Measurements from ENCODE around the gene EID3. TPM values are rescaled to one million over a fixed set of nuclear protein-coding genes. Genes with fewer than 3 reads are reported as not detected.

The EID3 gene
- total RNA-seq, 2 donors from 2014 or later, result 8.6 to 18.1 TPM

DNA sequence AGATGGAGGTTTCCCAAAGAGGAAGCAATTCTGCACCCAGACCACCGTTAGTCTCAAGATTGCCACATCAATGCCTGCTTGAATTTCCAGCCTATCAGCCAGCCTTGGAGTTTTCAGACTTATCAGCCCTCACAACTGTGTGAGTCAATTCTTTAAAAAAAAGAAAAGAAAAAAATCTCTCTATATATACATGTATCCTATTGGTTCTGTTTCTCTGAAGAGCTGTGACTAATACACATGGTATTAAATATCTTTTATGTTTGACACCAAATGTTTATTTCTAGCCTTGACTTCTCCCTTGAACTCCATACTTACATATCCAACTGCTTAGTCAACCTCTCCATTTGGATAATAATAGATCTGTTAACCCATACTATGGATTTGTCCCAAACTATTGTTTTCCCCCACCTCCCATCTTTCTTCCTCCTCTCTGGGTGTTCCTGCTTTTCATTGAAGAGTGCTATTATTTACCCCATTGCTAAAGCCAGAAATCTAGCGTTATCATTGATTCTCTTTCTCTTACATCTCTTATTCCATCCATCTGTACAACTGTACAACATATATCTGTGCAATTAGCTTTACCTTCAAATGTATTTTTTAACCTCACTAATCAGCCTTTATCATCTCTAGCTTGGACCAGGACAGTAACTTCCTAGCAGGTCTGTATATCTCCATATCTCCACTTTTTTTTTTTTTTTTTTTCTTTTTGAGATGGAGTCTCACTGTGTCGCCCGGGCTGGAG is 22.7 kb upstream of the EID3 start:
- no peak overlapping the region for H3K4me3 ChIP-seq
- H3K27ac ChIP-seq, result no peak overlapping the region
- no peaks in the 10 kb centered on the region for H3K4me1 ChIP-seq (replicated peaks)
- no peaks in the 10 kb centered on the region for H3K27me3 ChIP-seq (replicated peaks; ENCODE audit: insufficient read depth)
- 67% methylated on average over 4 of the region's 4 CpGs for WGBS
- no peaks in the 10 kb centered on the region for H3K36me3 ChIP-seq
- DNase-seq (ENCODE audit: low spot score), result no peak
- intact Hi-C loops (cut with DNase I), result loop anchor here (2.0 kb wide), 1 partner anchor 58 kb away; no protein-coding TSS in a partner anchor
- TF ChIP-seq, protein P1, sequence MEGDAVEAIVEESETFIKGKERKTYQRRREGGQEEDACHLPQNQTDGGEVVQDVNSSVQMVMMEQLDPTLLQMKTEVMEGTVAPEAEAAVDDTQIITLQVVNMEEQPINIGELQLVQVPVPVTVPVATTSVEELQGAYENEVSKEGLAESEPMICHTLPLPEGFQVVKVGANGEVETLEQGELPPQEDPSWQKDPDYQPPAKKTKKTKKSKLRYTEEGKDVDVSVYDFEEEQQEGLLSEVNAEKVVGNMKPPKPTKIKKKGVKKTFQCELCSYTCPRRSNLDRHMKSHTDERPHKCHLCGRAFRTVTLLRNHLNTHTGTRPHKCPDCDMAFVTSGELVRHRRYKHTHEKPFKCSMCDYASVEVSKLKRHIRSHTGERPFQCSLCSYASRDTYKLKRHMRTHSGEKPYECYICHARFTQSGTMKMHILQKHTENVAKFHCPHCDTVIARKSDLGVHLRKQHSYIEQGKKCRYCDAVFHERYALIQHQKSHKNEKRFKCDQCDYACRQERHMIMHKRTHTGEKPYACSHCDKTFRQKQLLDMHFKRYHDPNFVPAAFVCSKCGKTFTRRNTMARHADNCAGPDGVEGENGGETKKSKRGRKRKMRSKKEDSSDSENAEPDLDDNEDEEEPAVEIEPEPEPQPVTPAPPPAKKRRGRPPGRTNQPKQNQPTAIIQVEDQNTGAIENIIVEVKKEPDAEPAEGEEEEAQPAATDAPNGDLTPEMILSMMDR (IDR thresholded peaks at IDR 0.05), result no peak
- TF ChIP-seq POLR2AphosphoS5 (IDR thresholded peaks at IDR 0.05) (no peak), POLR2A (IDR thresholded peaks at IDR 0.05) (no peak)
- H3K9me3 ChIP-seq, result no peaks in the 10 kb centered on the region

DNA sequence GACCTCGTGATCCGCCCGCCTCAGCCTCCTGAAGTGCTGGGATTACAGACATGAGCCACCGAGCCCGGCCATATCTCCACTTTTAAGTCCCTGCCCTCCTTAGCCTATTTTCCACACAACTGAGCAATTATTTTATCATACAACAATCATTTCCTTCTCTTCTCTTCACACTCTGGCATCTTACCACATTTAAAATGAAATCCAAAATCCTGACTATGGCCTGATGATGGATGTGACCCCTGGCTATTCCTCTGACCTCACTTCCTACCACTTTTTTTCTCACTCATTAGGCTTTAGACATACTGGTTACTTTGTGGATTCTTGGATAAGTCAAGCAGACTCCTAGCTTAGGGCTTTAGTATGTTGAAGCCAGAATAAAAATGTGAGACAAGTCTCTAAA is 21.9 kb upstream of the EID3 start:
- no peaks in the 10 kb centered on the region for H3K36me3 ChIP-seq
- TF ChIP-seq POLR2AphosphoS5 (IDR thresholded peaks at IDR 0.05) (no peak), POLR2A (IDR thresholded peaks at IDR 0.05) (no peak)
- TF ChIP-seq, protein P1 (IDR thresholded peaks at IDR 0.05), result no peak
- H3K4me1 ChIP-seq (replicated peaks), result no peaks in the 10 kb centered on the region
- WGBS, result 98% methylated on average over 5 of the region's 5 CpGs
- no peaks in the 10 kb centered on the region for H3K27me3 ChIP-seq (replicated peaks; ENCODE audit: insufficient read depth)
- intact Hi-C loops (cut with DNase I), result loop anchor here (2.0 kb wide), 1 partner anchor 59 kb away; no protein-coding TSS in a partner anchor
- no peak overlapping the region for H3K4me3 ChIP-seq
- no peaks in the 10 kb centered on the region for H3K9me3 ChIP-seq
- DNase-seq (ENCODE audit: low spot score), result no peak
- H3K27ac ChIP-seq, result no peak overlapping the region

DNA sequence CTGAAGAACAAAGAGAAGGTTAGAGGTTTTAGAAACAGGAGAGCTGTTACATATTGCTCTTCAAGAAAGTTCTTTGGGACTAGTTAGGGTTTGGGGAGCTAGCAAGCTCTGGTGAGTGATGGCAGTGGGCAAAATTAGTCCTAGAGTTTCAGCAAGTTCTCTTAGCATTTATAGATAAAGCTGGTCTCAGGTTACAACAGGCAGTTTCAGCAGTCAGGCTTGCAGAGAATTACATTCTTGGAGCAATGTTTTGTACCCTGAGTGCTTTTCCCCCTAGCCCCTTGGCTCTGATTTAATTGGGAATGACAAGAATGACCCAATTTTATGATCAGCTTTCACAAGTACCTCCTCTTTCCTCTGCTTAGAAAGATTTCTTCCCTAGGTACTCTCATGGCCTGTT is 21.4 kb upstream of the EID3 start:
- TF ChIP-seq, protein P1 (IDR thresholded peaks at IDR 0.05), result no peak
- no peak for TF ChIP-seq POLR2AphosphoS5 (IDR thresholded peaks at IDR 0.05)
- TF ChIP-seq POLR2A (IDR thresholded peaks at IDR 0.05), result no peak

DNA sequence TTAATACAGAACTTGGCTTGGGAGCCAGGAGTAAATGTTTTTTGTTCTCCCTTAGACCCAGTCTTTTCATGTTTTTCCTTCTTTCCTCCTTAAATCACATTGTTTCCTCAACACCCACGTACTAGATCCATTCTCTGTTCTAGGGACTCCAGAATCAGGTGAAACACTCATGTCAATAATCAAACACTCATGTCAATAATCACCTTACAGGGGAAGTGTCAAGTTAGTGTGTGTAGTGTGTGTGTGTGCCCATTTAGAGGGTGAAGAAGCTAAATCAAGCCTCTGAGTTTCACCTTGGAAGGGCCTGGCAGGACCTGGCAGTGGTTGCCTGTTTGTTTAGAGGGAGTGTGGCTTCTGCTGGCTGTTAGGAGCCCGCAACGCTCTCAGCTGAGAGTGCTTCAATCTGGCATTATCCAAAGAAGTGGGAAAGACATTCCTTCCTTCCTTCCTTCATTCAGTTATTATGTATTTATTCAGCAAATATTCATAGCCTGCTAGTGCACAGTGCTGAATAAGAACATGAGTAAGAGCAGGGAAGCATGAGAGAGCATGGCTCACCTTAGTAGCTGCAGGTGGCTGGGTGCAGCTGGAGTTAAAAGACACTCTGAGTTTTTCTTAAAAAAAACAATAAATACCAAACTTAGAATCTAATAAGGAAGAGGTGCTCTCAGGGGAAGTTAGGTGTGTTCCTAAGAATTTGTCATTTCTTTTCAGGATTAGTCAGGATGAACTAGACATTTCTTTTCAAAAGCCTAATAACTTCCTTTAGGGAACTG is 17.6 kb upstream of the EID3 start:
- Histone ChIP-seq H3K36me3 (no peaks in the 10 kb centered on the region), H3K4me1 (replicated peaks) (no peaks in the 10 kb centered on the region), H3K4me3 (peak overlapping the region in 1 of 2 donors; percentile 54), H3K9me3 (no peaks in the 10 kb centered on the region), H3K27me3 (replicated peaks; ENCODE audit: insufficient read depth) (no peaks in the 10 kb centered on the region), H3K27ac (peak overlapping the region; percentile 85 to 91)
- intact Hi-C loops (cut with DNase I), result loop anchor here (2.0 to 5.0 kb wide), 2 partner anchors 67 to 109 kb away; no protein-coding TSS in a partner anchor
- 43% methylated on average over 3 of the region's 3 CpGs for WGBS
- TF ChIP-seq, protein P1 (IDR thresholded peaks at IDR 0.05), result no peak
- no peak for TF ChIP-seq POLR2A (IDR thresholded peaks at IDR 0.05)
- no peak for TF ChIP-seq POLR2AphosphoS5 (IDR thresholded peaks at IDR 0.05)
- DNase-seq (ENCODE audit: low spot score), result no peak

More for the DNA sequence above, 21.4 kb upstream of the EID3 start:
- H3K27me3 ChIP-seq (replicated peaks; ENCODE audit: insufficient read depth), result no peaks in the 10 kb centered on the region
- intact Hi-C loops (cut with DNase I), result no loop called here
- H3K4me1 ChIP-seq (replicated peaks), result no peaks in the 10 kb centered on the region
- no peak for DNase-seq (ENCODE audit: low spot score)
- no peak overlapping the region for H3K4me3 ChIP-seq
- H3K9me3 ChIP-seq, result no peaks in the 10 kb centered on the region
- H3K36me3 ChIP-seq, result no peaks in the 10 kb centered on the region
- no peak overlapping the region for H3K27ac ChIP-seq

All from prostate gland (tissue), 2 donors.